Non-pigmented ciliary epithelial cell (primary cell): ENCODE data around the gene PLCB1.
"Not testable (repeated sequence)": the region's sequence is repeated elsewhere in the genome, so short reads cannot be mapped to it uniquely, and the experiment has no call there.

ENCODE experiments used
- DNase-seq: peaks from one replicate; pipeline ENCODE4 v3.0.0-alpha.2; 2010; ENCODE audit warnings: low read depth

Gene PLCB1

GRCh38 chr20:8406391-8406790 lies 274.3 kb downstream of the PLCB1 start:
- no peak for DNase-seq

- no peak for DNase-seq
Observed at GRCh38 chr20:8408587-8409307, 276.7 kb downstream of the PLCB1 start.

GRCh38 chr20:8413691-8414090 lies 281.6 kb downstream of the PLCB1 start:
- no peak for DNase-seq

GRCh38 chr20:8414586-8415274 lies 282.7 kb downstream of the PLCB1 start:
- DNase-seq = peak; percentile 22

- no peak for DNase-seq
Observed at GRCh38 chr20:8421981-8422380, 289.9 kb downstream of the PLCB1 start.

- DNase-seq = no peak
Observed at GRCh38 chr20:8423482-8423881, 291.4 kb downstream of the PLCB1 start.

- peak; percentile 41 for DNase-seq
Observed at GRCh38 chr20:8424010-8424409, 291.9 kb downstream of the PLCB1 start.

GRCh38 chr20:8425016-8425415 lies 292.9 kb downstream of the PLCB1 start:
- no peak for DNase-seq

GRCh38 chr20:8425802-8426201 lies 293.7 kb downstream of the PLCB1 start:
- no peak for DNase-seq

- DNase-seq = no peak
Observed at GRCh38 chr20:8427419-8428040, 295.5 kb downstream of the PLCB1 start.

GRCh38 chr20:8428988-8429387 lies 296.9 kb downstream of the PLCB1 start:
- no peak for DNase-seq

- DNase-seq = no peak
Observed at GRCh38 chr20:8431538-8432434, 299.7 kb downstream of the PLCB1 start.

GRCh38 chr20:8432435-8433148 lies 300.5 kb downstream of the PLCB1 start:
- DNase-seq = no peak

- DNase-seq = no peak
Observed at GRCh38 chr20:8433291-8433690, 301.2 kb downstream of the PLCB1 start.

- DNase-seq = no peak
Observed at GRCh38 chr20:8434326-8434876, 302.3 kb downstream of the PLCB1 start.

GRCh38 chr20:8435285-8436035 lies 303.4 kb downstream of the PLCB1 start:
- no peak for DNase-seq

- not testable (repeated sequence) for DNase-seq
Observed at GRCh38 chr20:8436938-8437337, 304.9 kb downstream of the PLCB1 start.

- no peak for DNase-seq
Observed at GRCh38 chr20:8438748-8439147, 306.7 kb downstream of the PLCB1 start.

GRCh38 chr20:8443464-8444072 lies 311.5 kb downstream of the PLCB1 start:
- no peak for DNase-seq
